GM12801 (cell line): ENCODE data around the gene PIM3.

Source experiments
- CTCF ChIP-seq: IDR thresholded peaks from one replicate; pipeline ENCODE4 v1.5.1; 2011; ENCODE audit warnings: control low read depth; ENCODE audit not compliant: insufficient read length; ENCODE audit errors: extremely low read depth

PIM3 gene

GRCh38 chr22:50000587-50001387 lies 40.2 kb downstream of the PIM3 start:
- no peak for TF ChIP-seq CTCF

- no peak for TF ChIP-seq CTCF
Observed at GRCh38 chr22:50001388-50002231, 41.0 kb downstream of the PIM3 start.

GRCh38 chr22:50002791-50003190 lies 42.2 kb downstream of the PIM3 start:
- no peak for TF ChIP-seq CTCF

- no peak for TF ChIP-seq CTCF
Observed at GRCh38 chr22:50004918-50005317, 44.3 kb downstream of the PIM3 start.

- no peak for TF ChIP-seq CTCF
Observed at GRCh38 chr22:50007057-50007511, 46.5 kb downstream of the PIM3 start.

- no peak for TF ChIP-seq CTCF
Observed at GRCh38 chr22:50008151-50009040, 47.8 kb downstream of the PIM3 start.
